ENCODE measurements around the gene EN2. TPM values are rescaled to one million over a fixed set of nuclear protein-coding genes. Genes with fewer than 3 reads are reported as not detected.

The EN2 gene
- total and polyA plus RNA-seq, 7 experiments from 2014 or later, result not detected

DNA sequence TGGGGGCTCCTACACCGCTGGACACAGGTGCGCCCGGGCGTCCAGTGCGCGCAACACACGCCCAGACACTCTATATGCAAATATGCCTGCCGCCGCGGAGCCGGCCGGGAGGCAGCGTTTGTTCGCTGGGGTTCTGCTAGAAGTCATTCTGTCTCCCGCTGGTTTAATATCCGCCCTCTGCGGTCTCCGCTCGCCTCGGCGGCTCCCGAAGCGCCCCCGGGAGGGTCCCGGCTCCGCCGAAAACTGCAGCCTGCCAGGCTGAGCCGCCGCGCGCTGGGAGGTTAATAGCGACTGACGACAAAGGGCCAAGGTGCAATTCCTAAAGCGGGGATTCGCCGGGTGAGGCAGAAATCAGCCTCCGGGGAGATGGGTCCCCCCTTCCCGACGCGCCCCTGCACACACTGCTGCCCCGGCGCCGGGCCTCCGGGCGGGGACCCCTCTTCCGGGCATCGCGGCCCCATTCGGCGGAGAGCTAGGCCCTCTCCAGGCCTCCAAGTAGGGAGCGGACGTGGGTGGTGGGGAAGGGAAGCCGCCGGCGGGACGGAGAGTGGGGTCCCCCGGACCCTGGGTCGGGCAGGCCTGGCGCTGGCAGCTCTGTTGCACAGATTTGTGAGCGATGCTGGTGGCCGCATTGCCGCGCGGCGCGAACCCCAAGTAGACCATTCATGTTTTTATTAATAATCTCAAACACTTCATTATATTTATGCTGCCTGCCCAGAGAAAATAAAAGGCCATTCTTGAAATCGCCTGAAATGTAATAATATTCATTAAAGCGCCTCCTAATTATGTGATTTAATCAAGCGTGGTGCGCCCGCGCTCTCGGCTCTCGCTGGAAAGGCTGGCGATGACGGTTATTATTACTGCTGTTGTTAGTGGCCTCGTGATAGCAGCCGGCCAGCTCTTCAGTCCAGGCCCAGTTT is 9.1 kb downstream of the EN2 start:
- peak; percentile 38 for ATAC-seq
- Mint-ChIP-seq H3K4me3 (peak overlapping the region in 8 of 10 donors; percentile 2 to 62 (median 23)), H3K27me3 (peaks cover 73 to 92% (median 82%) of the 10 kb centered on the region in 5 donors), H3K9me3 (no peaks in the 10 kb centered on the region), H3K36me3 (peaks cover 0 to 1% (median 0%) of the 10 kb centered on the region in 5 donors), H3K27ac (peak overlapping the region in 1 of 9 donors; percentile 76), H3K4me1 (peaks cover 6 to 24% (median 10%) of the 10 kb centered on the region in 7 donors)
- peaks cover 12 to 28% of the 10 kb centered on the region in 2 donors for H3K27me3 ChIP-seq (ENCODE audit: control insufficient read depth in 2 of 2, insufficient read depth in 2 of 2, low read length in 2 of 2)
- no peaks in the 10 kb centered on the region for H3K36me3 ChIP-seq (ENCODE audit: control insufficient read depth in 2 of 3, insufficient read depth in 3 of 3, low read length in 3 of 3)
- intact Hi-C loops (cut with micrococcal nuclease), result loop anchor here in 1 of 2 donors (2.0 to 5.0 kb wide), 2 partner anchors 90 to 1540 kb away; no protein-coding TSS in a partner anchor
- ChIA-PET POLR2A (no interaction called here), CTCF (no interaction called here)
- H3K4me1 ChIP-seq (ENCODE audit: control insufficient read depth in 2 of 2, insufficient read depth in 2 of 2, low read length in 2 of 2), result no peaks in the 10 kb centered on the region
- no peaks in the 10 kb centered on the region for H3K9me3 ChIP-seq (ENCODE audit: control insufficient read depth in 2 of 3, low read length in 3 of 3)
- no peak overlapping the region for H3K4me3 ChIP-seq (ENCODE audit: low read length)
- no peak for DNase-seq
- H3K27ac ChIP-seq (ENCODE audit: low read depth, low read length), result no peak overlapping the region

DNA sequence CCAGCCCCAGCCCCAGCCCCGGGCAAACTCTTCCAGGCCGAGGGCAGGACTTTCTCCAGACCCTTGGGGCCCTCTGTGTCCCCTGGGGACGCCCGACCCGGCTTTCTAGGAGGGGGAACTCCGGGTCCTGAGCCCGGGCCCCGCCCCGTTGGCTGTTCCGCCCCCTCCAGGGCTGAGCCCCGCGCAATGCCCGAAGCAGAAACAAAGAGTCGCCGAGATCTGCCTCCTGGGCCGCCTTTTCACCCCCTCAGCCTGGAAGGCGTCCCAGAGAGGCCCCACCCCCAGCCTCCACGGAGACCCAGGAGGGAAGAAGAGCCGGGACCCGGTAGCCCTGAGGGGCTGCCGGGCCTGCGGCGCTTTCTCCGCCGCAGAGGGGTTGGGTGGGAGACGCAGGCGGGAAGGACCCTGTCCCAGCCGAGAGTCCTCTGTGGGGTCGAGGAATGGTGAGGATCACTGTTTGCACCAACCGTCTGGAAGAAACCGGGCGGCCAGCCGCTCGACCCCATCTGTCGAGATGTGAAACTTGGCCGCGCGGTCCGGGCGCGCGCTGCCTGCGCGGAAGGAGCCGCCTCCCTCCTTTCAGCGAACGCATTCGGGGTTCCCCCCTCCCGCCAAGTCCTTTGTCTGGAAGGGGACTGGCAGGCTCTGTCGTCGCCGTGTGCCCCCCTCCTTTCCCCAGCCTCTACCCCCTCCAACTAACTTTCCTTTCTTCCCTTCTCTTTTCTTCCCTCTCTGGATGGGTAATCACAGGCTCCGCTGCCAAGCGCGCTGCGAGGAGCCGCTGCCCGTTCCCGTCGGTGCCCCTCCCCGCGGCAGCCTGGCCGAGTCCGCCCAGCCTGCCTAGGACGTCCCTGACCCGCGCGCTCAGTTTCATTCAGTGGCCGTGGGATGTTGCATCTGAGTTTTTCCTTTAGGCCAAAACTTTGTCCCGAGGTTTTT is 10.2 kb downstream of the EN2 start:
- Histone ChIP-seq H3K9me3 (ENCODE audit: control insufficient read depth in 2 of 3, low read length in 3 of 3) (no peaks in the 10 kb centered on the region), H3K4me3 (ENCODE audit: low read length) (no peak overlapping the region), H3K4me1 (ENCODE audit: control insufficient read depth in 2 of 2, insufficient read depth in 2 of 2, low read length in 2 of 2) (no peaks in the 10 kb centered on the region), H3K27me3 (ENCODE audit: control insufficient read depth in 2 of 2, insufficient read depth in 2 of 2, low read length in 2 of 2) (peaks cover 12 to 33% of the 10 kb centered on the region in 2 donors), H3K27ac (ENCODE audit: low read depth, low read length) (no peak overlapping the region), H3K36me3 (ENCODE audit: control insufficient read depth in 2 of 3, insufficient read depth in 3 of 3, low read length in 3 of 3) (no peaks in the 10 kb centered on the region)
- Mint-ChIP-seq H3K4me1 (peaks cover 6 to 24% (median 10%) of the 10 kb centered on the region in 7 donors), H3K9me3 (no peaks in the 10 kb centered on the region), H3K4me3 (peak overlapping the region in 5 of 10 donors; percentile 3 to 62 (median 16)), H3K27ac (peak overlapping the region in 1 of 9 donors; percentile 23), H3K36me3 (peaks cover 0 to 1% (median 0%) of the 10 kb centered on the region in 5 donors), H3K27me3 (peaks cover 73 to 92% (median 80%) of the 10 kb centered on the region in 5 donors)
- ChIA-PET CTCF (no interaction called here), POLR2A (no interaction called here)
- no peak for ATAC-seq
- DNase-seq, result no peak
- intact Hi-C loops (cut with micrococcal nuclease), result loop anchor here in 1 of 2 donors (2.0 to 5.0 kb wide), 3 partner anchors 43 to 1539 kb away; no protein-coding TSS in a partner anchor

DNA sequence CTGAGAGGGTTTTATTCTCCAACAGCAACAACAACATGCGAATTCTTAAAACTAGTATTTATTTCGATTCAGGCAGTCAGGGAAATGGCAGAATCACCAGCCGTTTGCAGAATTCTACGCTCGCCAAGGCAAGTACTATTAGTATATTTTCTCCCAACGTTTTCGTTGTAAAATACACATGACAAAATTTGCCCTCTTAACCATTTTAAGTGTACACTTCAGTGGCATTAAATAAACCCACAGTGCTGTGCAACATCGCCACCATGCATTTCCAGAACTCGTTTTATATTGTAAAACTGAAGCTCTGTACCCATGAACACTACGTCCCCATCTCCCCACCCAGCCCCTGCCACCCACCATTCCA is 10.8 kb downstream of the EN2 start:
- no peak for ATAC-seq
- Histone ChIP-seq H3K36me3 (ENCODE audit: control insufficient read depth in 2 of 3, insufficient read depth in 3 of 3, low read length in 3 of 3) (no peaks in the 10 kb centered on the region), H3K9me3 (ENCODE audit: control insufficient read depth in 2 of 3, low read length in 3 of 3) (no peaks in the 10 kb centered on the region), H3K27me3 (ENCODE audit: control insufficient read depth in 2 of 2, insufficient read depth in 2 of 2, low read length in 2 of 2) (peaks cover 12 to 29% of the 10 kb centered on the region in 2 donors), H3K4me1 (ENCODE audit: control insufficient read depth in 2 of 2, insufficient read depth in 2 of 2, low read length in 2 of 2) (no peaks in the 10 kb centered on the region), H3K27ac (ENCODE audit: low read depth, low read length) (no peak overlapping the region), H3K4me3 (ENCODE audit: low read length) (no peak overlapping the region)
- H3K27ac Mint-ChIP-seq, result peak overlapping the region in 1 of 9 donors; percentile 23
- ChIA-PET POLR2A (no interaction called here), CTCF (no interaction called here)
- peak overlapping the region in 5 of 10 donors; percentile 6 to 34 (median 16) for H3K4me3 Mint-ChIP-seq
- H3K27me3 Mint-ChIP-seq, result peaks cover 73 to 92% (median 80%) of the 10 kb centered on the region in 5 donors
- DNase-seq, result no peak
- intact Hi-C loops (cut with micrococcal nuclease), result loop anchor here in 1 of 2 donors (2.0 to 5.0 kb wide), 2 partner anchors 42 to 1539 kb away; no protein-coding TSS in a partner anchor
- peaks cover 0 to 3% (median 0%) of the 10 kb centered on the region in 5 donors for H3K36me3 Mint-ChIP-seq
- H3K4me1 Mint-ChIP-seq, result peaks cover 6 to 24% (median 11%) of the 10 kb centered on the region in 7 donors
- no peaks in the 10 kb centered on the region for H3K9me3 Mint-ChIP-seq

DNA sequence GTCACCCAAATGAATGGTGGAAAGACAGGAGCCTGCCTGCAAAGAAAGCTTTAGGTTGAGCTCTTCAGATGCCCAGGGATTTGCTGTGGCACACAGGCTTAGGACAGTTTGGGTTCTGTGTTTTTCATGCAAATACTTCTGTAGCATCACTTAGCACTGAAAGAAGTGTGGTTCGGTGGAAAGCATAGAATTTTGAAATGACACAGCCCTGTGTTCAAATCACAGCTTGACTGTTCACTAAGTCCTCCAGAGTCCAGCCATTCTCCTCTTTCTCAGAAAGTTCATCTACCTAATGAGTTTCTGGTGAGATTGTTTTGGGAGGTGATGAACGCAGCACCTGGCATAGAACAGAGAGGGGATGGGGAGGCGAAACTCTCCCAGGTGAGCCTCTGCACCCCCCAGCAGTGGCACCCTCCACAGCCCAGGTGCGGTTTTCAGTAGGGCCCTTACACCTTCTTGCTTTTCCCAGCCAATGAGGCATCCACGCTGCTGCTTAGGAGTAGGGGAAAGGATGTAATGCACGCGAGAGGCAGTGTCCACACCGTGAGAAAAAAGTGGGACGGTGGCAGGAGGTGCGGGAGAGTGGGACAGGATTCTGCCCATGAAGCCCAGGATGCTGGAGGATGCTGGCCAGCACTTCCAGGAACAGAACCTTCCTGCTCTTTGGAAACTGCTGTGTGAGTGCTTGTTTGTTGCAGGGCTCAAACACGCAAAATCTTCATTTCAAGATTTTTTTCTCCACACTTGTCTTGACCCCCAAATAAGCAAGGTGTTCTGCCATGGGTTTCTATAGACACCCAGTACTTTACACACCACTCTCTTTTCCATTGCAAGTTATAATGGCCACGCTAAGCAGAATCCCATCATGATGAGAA is 11.6 kb downstream of the EN2 start:
- H3K27me3 ChIP-seq (ENCODE audit: control insufficient read depth in 2 of 2, insufficient read depth in 2 of 2, low read length in 2 of 2), result peaks cover 12 to 29% of the 10 kb centered on the region in 2 donors
- peaks cover 73 to 93% (median 80%) of the 10 kb centered on the region in 5 donors for H3K27me3 Mint-ChIP-seq
- H3K36me3 ChIP-seq (ENCODE audit: control insufficient read depth in 2 of 3, insufficient read depth in 3 of 3, low read length in 3 of 3), result no peaks in the 10 kb centered on the region
- DNase-seq (no peak), ATAC-seq (no peak)
- intact Hi-C loops (cut with micrococcal nuclease), result loop anchor here in 1 of 2 donors (2.0 to 5.0 kb wide), 2 partner anchors 41 to 1538 kb away; no protein-coding TSS in a partner anchor
- peak overlapping the region in 3 of 10 donors; percentile 9 to 45 (median 27) for H3K4me3 Mint-ChIP-seq
- peaks cover 6 to 24% (median 11%) of the 10 kb centered on the region in 7 donors for H3K4me1 Mint-ChIP-seq
- ChIA-PET POLR2A (no interaction called here), CTCF (no interaction called here)
- peak overlapping the region in 1 of 9 donors; percentile 44 for H3K27ac Mint-ChIP-seq
- no peak overlapping the region for H3K27ac ChIP-seq (ENCODE audit: low read depth, low read length)
- H3K4me1 ChIP-seq (ENCODE audit: control insufficient read depth in 2 of 2, insufficient read depth in 2 of 2, low read length in 2 of 2), result no peaks in the 10 kb centered on the region
- no peaks in the 10 kb centered on the region for H3K9me3 ChIP-seq (ENCODE audit: control insufficient read depth in 2 of 3, low read length in 3 of 3)
- no peak overlapping the region for H3K4me3 ChIP-seq (ENCODE audit: low read length)
- peaks cover 0 to 3% (median 0%) of the 10 kb centered on the region in 5 donors for H3K36me3 Mint-ChIP-seq
- H3K9me3 Mint-ChIP-seq, result peaks cover 0 to under 1% (median 0%) of the 10 kb centered on the region in 11 donors

GRCh38 chr7:155470186-155470487 is 12.2 kb downstream of the EN2 start:
- H3K4me3 Mint-ChIP-seq, result no peak overlapping the region
- ATAC-seq (no peak), DNase-seq (no peak)
- H3K4me1 ChIP-seq (ENCODE audit: control insufficient read depth in 2 of 2, insufficient read depth in 2 of 2, low read length in 2 of 2), result no peaks in the 10 kb centered on the region
- H3K27ac ChIP-seq (ENCODE audit: low read depth, low read length), result no peak overlapping the region
- peaks cover 8 to 23% of the 10 kb centered on the region in 2 donors for H3K27me3 ChIP-seq (ENCODE audit: control insufficient read depth in 2 of 2, insufficient read depth in 2 of 2, low read length in 2 of 2)
- intact Hi-C loops (cut with micrococcal nuclease), result no loop called here
- H3K27me3 Mint-ChIP-seq, result peaks cover 73 to 92% (median 80%) of the 10 kb centered on the region in 5 donors
- ChIA-PET CTCF (no interaction called here), POLR2A (no interaction called here)
- H3K9me3 ChIP-seq (ENCODE audit: control insufficient read depth in 2 of 3, low read length in 3 of 3), result no peaks in the 10 kb centered on the region
- H3K36me3 ChIP-seq (ENCODE audit: control insufficient read depth in 2 of 3, insufficient read depth in 3 of 3, low read length in 3 of 3), result no peaks in the 10 kb centered on the region
- peaks cover 0 to 3% (median 0%) of the 10 kb centered on the region in 11 donors for H3K9me3 Mint-ChIP-seq
- peaks cover 0 to 3% (median 0%) of the 10 kb centered on the region in 5 donors for H3K36me3 Mint-ChIP-seq
- peaks cover 6 to 20% (median 8%) of the 10 kb centered on the region in 7 donors for H3K4me1 Mint-ChIP-seq
- H3K4me3 ChIP-seq (ENCODE audit: low read length), result no peak overlapping the region
- H3K27ac Mint-ChIP-seq, result no peak overlapping the region

Measured in naive thymus-derived CD4-positive, alpha-beta T cell (primary cell).